CD14-positive monocyte (primary cell): ENCODE measurements around the gene MED28. TPM values are rescaled to one million over a fixed set of nuclear protein-coding genes. Genes with fewer than 3 reads are reported as not detected.

Source experiments
- DNase-seq, 3 donors: peaks; one replicate each; pipeline ENCODE4 v3.0.0-alpha.2; 2011 to 2022
- H2AFZ ChIP-seq: 2 replicates; pipeline ENCODE4 v1.6.0; 2012; ENCODE audit warnings: mild to moderate bottlenecking, low read depth, low read length, inconsistent platforms; ENCODE audit not compliant: insufficient read depth, poor library complexity, severe bottlenecking
- H3K27ac ChIP-seq, 2 donors: 1 replicate in 1 of 2; 2 replicates in 1 of 2; pipeline ENCODE4 v1.5.1; 2012 to 2013; ENCODE audit warnings: low read length in 2 of 2, control low read depth in 1 of 2, inconsistent platforms in 1 of 2, low read depth in 1 of 2, mild to moderate bottlenecking in 1 of 2
- H3K27me3 ChIP-seq, 2 donors: one replicate each; pipeline versions ENCODE4 v1.6.0 to v1.6.1; 2011 to 2013; ENCODE audit warnings: low read length in 2 of 2; ENCODE audit not compliant: control insufficient read depth in 2 of 2, insufficient read depth in 2 of 2
- H3K36me3 ChIP-seq, 2 donors: replicated peaks in 1 of 2; 1 replicate in 1 of 2; 2 replicates in 1 of 2; pipeline versions ENCODE4 v1.5.1 to v1.6.1; 2012 to 2013; ENCODE audit warnings: low read length in 2 of 2, control low read depth in 1 of 2, inconsistent platforms in 1 of 2, mild to moderate bottlenecking in 1 of 2; ENCODE audit not compliant: insufficient read depth in 2 of 2, control insufficient read depth in 1 of 2
- H3K4me1 ChIP-seq, 2 donors: 1 replicate in 1 of 2; 2 replicates in 1 of 2; pipeline versions ENCODE4 v1.5.1 to v1.6.1; 2012 to 2013; ENCODE audit warnings: low read length in 2 of 2, control low read depth in 1 of 2, inconsistent platforms in 1 of 2, mild to moderate bottlenecking in 1 of 2, moderate library complexity in 1 of 2; ENCODE audit not compliant: insufficient read depth in 2 of 2, control insufficient read depth in 1 of 2
- H3K4me2 ChIP-seq: replicated peaks from 2 replicates; pipeline ENCODE3; 2012; ENCODE audit warnings: low read length, moderate library complexity, mild to moderate bottlenecking; ENCODE audit not compliant: poor library complexity, severe bottlenecking; ENCODE audit errors: extremely low read depth
- H3K4me3 ChIP-seq, 3 experiments: fragments of 200-600 bp in 1 of 3; sonication (generic) in 1 of 3; replicated peaks in 1 of 3; 1 replicate in 2 of 3; 2 replicates in 1 of 3; pipeline ENCODE4 v1.5.1; 2011 to 2013; ENCODE audit warnings: low read length in 3 of 3, mild to moderate bottlenecking in 3 of 3, control low read depth in 2 of 3, low read depth in 2 of 3, inconsistent platforms in 1 of 3, moderate library complexity in 1 of 3
- H3K79me2 ChIP-seq: 2 replicates; pipeline ENCODE4 v1.6.0; 2012; ENCODE audit warnings: mild to moderate bottlenecking, control low read depth, inconsistent platforms, low read length, moderate library complexity; ENCODE audit not compliant: insufficient read depth
- H3K9ac ChIP-seq: 2 replicates; pipeline ENCODE4 v1.6.0; 2017; ENCODE audit warnings: low read length, mild to moderate bottlenecking; ENCODE audit not compliant: insufficient read depth, poor library complexity, severe bottlenecking
- H3K9me3 ChIP-seq, 2 donors: replicated peaks in 1 of 2; 1 replicate in 1 of 2; 2 replicates in 1 of 2; pipeline versions ENCODE4 v1.5.1 to v1.6.1; 2012 to 2013; ENCODE audit warnings: low read length in 2 of 2, control low read depth in 1 of 2; ENCODE audit not compliant: control insufficient read depth in 1 of 2, insufficient read depth in 1 of 2
- H4K20me1 ChIP-seq: 2 replicates; pipeline ENCODE4 v1.6.0; 2012; ENCODE audit warnings: mild to moderate bottlenecking, low read length, control low read depth, moderate library complexity; ENCODE audit not compliant: insufficient read depth
- H3K27ac Mint-ChIP-seq, 7 donors: one replicate each; pipeline ENCODE4 v1.8.0; 2020; ENCODE audit warnings: mild to moderate bottlenecking in 7 of 7, mixed read lengths in 7 of 7, moderate library complexity in 6 of 7, inconsistent platforms in 2 of 7
- H3K27me3 Mint-ChIP-seq, 3 donors: one replicate each; pipeline ENCODE4 v1.8.0; 2021 to 2022; ENCODE audit warnings: low read depth in 3 of 3, mild to moderate bottlenecking in 3 of 3, mixed read lengths in 3 of 3, moderate library complexity in 3 of 3, inconsistent platforms in 1 of 3
- H3K36me3 Mint-ChIP-seq, 2 donors: one replicate each; pipeline ENCODE4 v1.8.0; 2020; ENCODE audit warnings: mixed read lengths in 2 of 2, inconsistent platforms in 1 of 2, mild to moderate bottlenecking in 1 of 2
- H3K4me1 Mint-ChIP-seq: one replicate; pipeline ENCODE4 v1.8.0; 2020; ENCODE audit warnings: mild to moderate bottlenecking, mixed read lengths
- H3K4me3 Mint-ChIP-seq, 2 donors: one replicate each; pipeline ENCODE4 v1.8.0; 2020; ENCODE audit warnings: mild to moderate bottlenecking in 2 of 2, mixed read lengths in 2 of 2, moderate library complexity in 1 of 2
- H3K9me3 Mint-ChIP-seq, 7 donors: one replicate each; pipeline ENCODE4 v1.8.0; 2020 to 2022; ENCODE audit warnings: mixed read lengths in 7 of 7, mild to moderate bottlenecking in 6 of 7, moderate library complexity in 6 of 7, inconsistent platforms in 2 of 7
- WGBS: methylation state at CpG from one replicate; pipeline ENCODE4 v1.1.5; 2013; ENCODE audit warnings: missing lambda C conversion rate; ENCODE audit not compliant: insufficient coverage; 5-methylcytosine and 5-hydroxymethylcytosine counted together
- intact Hi-C, 2 donors: fragments of 100-400 bp; cut with micrococcal nuclease; formaldehyde crosslinking; loops; one replicate each; pipeline versions ENCODE4 v1.15.0 to v1.15.1; 2023
- polyA plus RNA-seq, 3 donors: library from polyadenylated mRNA; depleted of rRNA in 1 of 3; unstranded in 2 of 3; stranded (reverse) in 1 of 3; fragments of 300-500 nt in 2 of 3; fragments of >200 nt in 1 of 3; fragmentation: Illumina TruSeq in 2 of 3; gene quantifications; 1 replicate in 2 of 3; 2 replicates in 1 of 3; pipeline ENCODE4 v1.2.3, GENCODE V29; 2012 to 2021
- TF ChIP-seq, protein P1 (sequence below): fragments of 200-600 bp; IDR thresholded peaks from one replicate; pipeline ENCODE4 v1.8.0; 2022; ENCODE audit warnings: antibody characterized with exemption, mild to moderate bottlenecking

The MED28 gene
- polyA plus RNA-seq, 3 donors: 8.6 to 46.4 (median 43.5) TPM

DNA sequence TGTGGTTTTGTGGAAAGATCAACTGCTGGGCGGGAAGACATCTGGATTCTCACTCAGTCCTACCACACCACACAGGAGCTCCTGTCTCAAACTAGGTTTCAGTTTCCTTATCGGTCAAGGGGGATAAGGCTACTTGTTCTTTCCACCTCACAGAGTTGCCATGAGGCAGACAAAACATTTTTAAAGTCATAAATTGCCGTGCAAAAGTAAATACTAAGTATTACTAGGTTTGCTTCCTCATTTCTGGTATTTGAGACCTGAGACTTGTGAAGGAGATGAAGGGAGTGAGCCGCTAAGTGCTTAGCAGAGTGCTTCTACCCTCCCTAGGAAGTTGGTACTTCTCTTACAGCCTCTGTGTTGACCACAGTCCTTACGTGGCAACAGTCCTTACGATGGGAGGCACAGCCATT, 36.0 kb upstream of the MED28 start:
- TF ChIP-seq, protein P1, sequence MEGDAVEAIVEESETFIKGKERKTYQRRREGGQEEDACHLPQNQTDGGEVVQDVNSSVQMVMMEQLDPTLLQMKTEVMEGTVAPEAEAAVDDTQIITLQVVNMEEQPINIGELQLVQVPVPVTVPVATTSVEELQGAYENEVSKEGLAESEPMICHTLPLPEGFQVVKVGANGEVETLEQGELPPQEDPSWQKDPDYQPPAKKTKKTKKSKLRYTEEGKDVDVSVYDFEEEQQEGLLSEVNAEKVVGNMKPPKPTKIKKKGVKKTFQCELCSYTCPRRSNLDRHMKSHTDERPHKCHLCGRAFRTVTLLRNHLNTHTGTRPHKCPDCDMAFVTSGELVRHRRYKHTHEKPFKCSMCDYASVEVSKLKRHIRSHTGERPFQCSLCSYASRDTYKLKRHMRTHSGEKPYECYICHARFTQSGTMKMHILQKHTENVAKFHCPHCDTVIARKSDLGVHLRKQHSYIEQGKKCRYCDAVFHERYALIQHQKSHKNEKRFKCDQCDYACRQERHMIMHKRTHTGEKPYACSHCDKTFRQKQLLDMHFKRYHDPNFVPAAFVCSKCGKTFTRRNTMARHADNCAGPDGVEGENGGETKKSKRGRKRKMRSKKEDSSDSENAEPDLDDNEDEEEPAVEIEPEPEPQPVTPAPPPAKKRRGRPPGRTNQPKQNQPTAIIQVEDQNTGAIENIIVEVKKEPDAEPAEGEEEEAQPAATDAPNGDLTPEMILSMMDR: no peak
- Mint-ChIP-seq H3K36me3 (peaks cover 35 to 44% of the 10 kb centered on the region in 2 donors), H3K27ac (peak overlapping the region; percentile 88 to 97 (median 93)), H3K4me3 (peak overlapping the region; percentile 89 to 94), H3K27me3 (peaks cover 0 to 3% (median 0%) of the 10 kb centered on the region in 3 donors), H3K9me3 (no peaks in the 10 kb centered on the region), H3K4me1 (peaks cover 41% of the 10 kb centered on the region)
- Histone ChIP-seq H3K27me3 (no peaks in the 10 kb centered on the region), H2AFZ (peak overlapping the region; percentile 58), H3K79me2 (peaks cover 41% of the 10 kb centered on the region), H3K4me2 (peak overlapping the region; percentile 98), H3K27ac (peak overlapping the region; percentile 85 to 91), H3K4me3 (peak overlapping the region; percentile 80 to 91 (median 88)), H4K20me1 (peaks cover 35% of the 10 kb centered on the region), H3K36me3 (peaks cover 23 to 32% of the 10 kb centered on the region in 2 donors), H3K9me3 (no peaks in the 10 kb centered on the region), H3K4me1 (peaks cover 39 to 43% of the 10 kb centered on the region in 2 donors), H3K9ac (peak overlapping the region; percentile 95)
- peak; percentile 20 to 49 (median 40) for DNase-seq
- intact Hi-C loops: loop anchor here (2.0 to 10.0 kb wide), 4 partner anchors 36 to 444 kb away; partner anchors contain the start of genes DCAF16 (in 2 of the 2), NCAPG (in 2 of the 2), LCORL (in 1 of the 2) and MED28 (in 1 of the 2)
- no CpG with 5 or more reads among the region's 6 CpGs for WGBS

DNA sequence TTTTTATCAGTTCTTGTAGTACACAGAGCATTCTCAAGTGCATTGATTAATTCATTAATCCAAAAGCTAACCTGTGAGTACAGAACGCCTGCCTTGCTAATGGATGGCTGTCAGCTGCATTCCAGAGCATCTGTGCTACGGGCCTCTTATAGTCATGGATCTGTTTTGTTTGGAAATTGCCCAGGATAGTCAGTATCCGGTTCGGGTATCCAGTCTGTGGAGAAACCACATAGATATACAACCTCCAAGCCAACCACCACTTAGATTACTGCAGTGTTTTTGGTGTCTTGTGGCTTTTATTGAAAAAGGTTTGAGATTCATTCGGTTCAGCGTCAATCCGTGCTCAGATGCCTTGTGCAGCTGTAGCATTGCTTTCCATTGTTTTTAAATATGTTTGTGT, 33.5 kb upstream of the MED28 start:
- WGBS: 100% methylated on average over 4 of the region's 7 CpGs
- H3K27ac ChIP-seq: peak overlapping the region in 1 of 2 donors; percentile 91
- no peak overlapping the region for H2AFZ ChIP-seq
- H3K4me1 ChIP-seq: peaks cover 39 to 43% of the 10 kb centered on the region in 2 donors
- Mint-ChIP-seq H3K27me3 (peaks cover 0 to 3% (median 0%) of the 10 kb centered on the region in 3 donors), H3K9me3 (no peaks in the 10 kb centered on the region), H3K4me1 (peaks cover 41% of the 10 kb centered on the region), H3K36me3 (peaks cover 60 to 69% of the 10 kb centered on the region in 2 donors), H3K4me3 (no peak overlapping the region), H3K27ac (peak overlapping the region in 5 of 7 donors; percentile 60 to 97 (median 85))
- peak overlapping the region; percentile 98 for H3K4me2 ChIP-seq
- peak overlapping the region in 1 of 3 experiments; percentile 50 for H3K4me3 ChIP-seq
- peaks cover 60% of the 10 kb centered on the region for H4K20me1 ChIP-seq
- no peak overlapping the region for H3K9ac ChIP-seq
- DNase-seq: no peak
- peaks cover 41% of the 10 kb centered on the region for H3K79me2 ChIP-seq
- TF ChIP-seq, protein P1: no peak
- H3K9me3 ChIP-seq: no peaks in the 10 kb centered on the region
- no peaks in the 10 kb centered on the region for H3K27me3 ChIP-seq
- peaks cover 48 to 57% of the 10 kb centered on the region in 2 donors for H3K36me3 ChIP-seq
- intact Hi-C loops: no loop called here
